Stimulated activated memory B cell treated with anti-CD40 and anti-IgM and Interleukin-4, amounts not matched to agents 10 μg/mL and 1 μg/mL and 100 μg/mL, for 72 hours (primary cell): Measurements from ENCODE around the gene KNG1.
"Not testable (repeated sequence)": the region's sequence is repeated elsewhere in the genome, so short reads cannot be mapped to it uniquely, and the experiment has no call there.

Experiments
- ATAC-seq: fragments of 150-1000 bp; cut with Tn5 transposase; 2 replicates; pipeline ENCODE4 v1.10.0; 2021
- H3K27ac Mint-ChIP-seq: one replicate; pipeline ENCODE4 v1.8.0; 2022; ENCODE audit warnings: mild to moderate bottlenecking, mixed read lengths
- H3K27me3 Mint-ChIP-seq: one replicate; pipeline ENCODE4 v1.8.0; 2022; ENCODE audit warnings: mixed read lengths
- H3K36me3 Mint-ChIP-seq: one replicate; pipeline ENCODE4 v1.8.0; 2022; ENCODE audit warnings: mixed read lengths
- H3K4me1 Mint-ChIP-seq: one replicate; pipeline ENCODE4 v1.8.0; 2022; ENCODE audit warnings: mixed read lengths
- H3K4me3 Mint-ChIP-seq: one replicate; pipeline ENCODE4 v1.8.0; 2022; ENCODE audit warnings: mild to moderate bottlenecking, moderate library complexity, mixed read lengths
- H3K9me3 Mint-ChIP-seq: one replicate; pipeline ENCODE4 v1.8.0; 2022; ENCODE audit warnings: mixed read lengths

The KNG1 gene

DNA sequence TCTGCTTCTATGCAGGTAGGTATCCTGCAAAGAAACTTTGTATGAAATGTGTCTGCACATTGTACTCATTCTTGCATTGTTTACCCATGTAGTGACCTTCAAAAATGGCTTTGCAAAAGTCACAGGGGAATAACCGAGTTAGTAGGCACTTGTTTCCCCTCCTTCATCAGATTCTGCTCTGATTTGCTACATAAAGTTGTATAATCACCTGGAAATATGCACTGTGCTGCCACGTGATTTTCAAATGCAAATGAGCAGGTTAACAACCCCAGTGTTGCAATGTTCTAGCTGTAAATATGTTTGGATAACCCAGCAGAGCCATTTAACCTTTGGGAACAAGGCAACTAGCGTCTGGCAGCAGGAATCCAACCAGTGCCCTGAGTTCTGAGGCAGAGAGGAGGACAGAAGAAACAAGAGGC lies at the start of gene KNG1:
TSS of gene KNG1 (plus strand) at position 321 of the 419 bp plus-strand sequence. CDS start 184 bp downstream, outside the sequence.
- H3K27me3 Mint-ChIP-seq: peaks cover 7% of the 10 kb centered on the region
- no peaks in the 10 kb centered on the region for H3K9me3 Mint-ChIP-seq
- no peak within 1 kb of the TSS for H3K4me3 Mint-ChIP-seq
- no peak for ATAC-seq
- H3K27ac Mint-ChIP-seq: no peak within 1 kb of the TSS
- peaks cover 10% of the 10 kb centered on the region for H3K4me1 Mint-ChIP-seq
- no peaks in the 10 kb centered on the region for H3K36me3 Mint-ChIP-seq

DNA sequence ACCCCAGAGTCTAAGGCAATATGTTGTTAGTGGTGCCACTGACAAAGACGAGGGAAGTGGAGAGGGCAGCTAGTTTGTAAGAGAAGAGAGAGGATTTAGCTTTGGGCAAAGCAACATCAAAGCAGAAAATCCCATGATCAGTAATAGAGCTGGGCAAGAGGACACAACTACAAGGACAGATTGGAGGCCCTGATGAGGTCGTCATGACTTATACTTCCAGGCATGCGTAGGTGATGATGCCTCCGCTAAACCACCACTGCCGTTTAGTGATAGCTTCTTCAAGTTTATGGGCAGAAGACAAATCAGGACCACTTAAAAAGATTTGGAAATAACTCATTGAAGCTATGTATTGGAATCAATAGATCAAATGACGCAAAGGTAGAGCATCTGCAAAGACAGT lies 48.7 kb upstream of the KNG1 start:
- ATAC-seq: no peak
- Mint-ChIP-seq H3K4me1 (no peaks in the 10 kb centered on the region), H3K36me3 (no peaks in the 10 kb centered on the region), H3K9me3 (no peaks in the 10 kb centered on the region), H3K4me3 (no peak overlapping the region), H3K27me3 (peaks cover 7% of the 10 kb centered on the region), H3K27ac (no peak overlapping the region)

DNA sequence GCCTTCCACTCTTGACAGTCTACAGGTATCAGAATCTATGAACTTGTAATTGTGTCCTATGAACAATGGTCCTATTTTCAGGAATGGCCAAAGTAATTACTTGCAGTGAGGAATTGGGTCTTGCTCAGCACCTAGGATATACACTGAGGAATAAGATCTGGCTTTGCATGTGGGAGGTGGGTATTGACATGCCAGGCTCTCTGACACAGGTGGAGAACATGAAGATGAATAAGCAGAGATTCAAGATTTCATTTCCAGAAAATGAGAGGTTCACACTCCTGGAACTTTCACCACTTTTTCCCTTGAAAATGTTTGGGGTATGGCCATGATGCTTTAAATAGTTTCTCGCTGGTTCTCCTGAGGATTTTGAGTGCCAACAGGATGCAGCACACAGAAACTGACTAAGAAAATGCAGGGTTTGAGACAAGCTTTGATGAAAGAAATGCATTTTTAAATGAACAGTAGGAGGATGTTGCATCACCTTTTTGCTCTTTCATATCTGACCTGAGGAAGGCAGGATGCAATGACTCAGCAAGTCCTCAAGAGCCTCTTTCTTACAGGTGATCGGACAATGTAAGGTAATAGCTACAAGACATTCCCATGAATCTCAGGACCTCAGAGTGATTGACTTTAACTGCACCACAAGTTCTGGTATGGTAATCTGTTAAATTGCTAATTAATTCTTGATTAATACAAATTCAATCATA lies 47.6 kb upstream of the KNG1 start:
- H3K36me3 Mint-ChIP-seq: no peaks in the 10 kb centered on the region
- H3K27ac Mint-ChIP-seq: no peak overlapping the region
- H3K9me3 Mint-ChIP-seq: no peaks in the 10 kb centered on the region
- no peaks in the 10 kb centered on the region for H3K4me1 Mint-ChIP-seq
- no peak overlapping the region for H3K4me3 Mint-ChIP-seq
- ATAC-seq: no peak
- no peaks in the 10 kb centered on the region for H3K27me3 Mint-ChIP-seq

DNA sequence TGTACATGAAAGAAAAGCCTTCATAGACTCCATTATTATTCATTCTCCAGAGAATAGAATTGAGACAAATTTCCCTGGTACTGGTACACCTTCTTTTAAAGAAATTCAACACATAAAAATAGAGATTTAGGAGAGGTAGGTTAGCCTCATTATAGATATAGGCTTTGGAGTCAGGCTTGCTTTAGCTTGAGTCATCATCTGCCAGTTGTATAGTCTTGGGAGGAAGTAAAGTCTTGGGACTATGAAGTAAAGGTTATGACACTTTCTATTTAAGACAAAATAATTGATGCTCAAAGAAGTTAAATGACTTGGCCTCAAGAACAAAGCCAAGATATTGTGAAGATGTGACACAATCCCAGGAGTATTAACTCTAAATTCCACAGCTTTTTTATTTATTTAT lies 47.0 kb upstream of the KNG1 start:
- no peak overlapping the region for H3K4me3 Mint-ChIP-seq
- H3K4me1 Mint-ChIP-seq: no peaks in the 10 kb centered on the region
- H3K27me3 Mint-ChIP-seq: peaks cover 6% of the 10 kb centered on the region
- no peak for ATAC-seq
- no peaks in the 10 kb centered on the region for H3K36me3 Mint-ChIP-seq
- H3K27ac Mint-ChIP-seq: no peak overlapping the region
- H3K9me3 Mint-ChIP-seq: no peaks in the 10 kb centered on the region

DNA sequence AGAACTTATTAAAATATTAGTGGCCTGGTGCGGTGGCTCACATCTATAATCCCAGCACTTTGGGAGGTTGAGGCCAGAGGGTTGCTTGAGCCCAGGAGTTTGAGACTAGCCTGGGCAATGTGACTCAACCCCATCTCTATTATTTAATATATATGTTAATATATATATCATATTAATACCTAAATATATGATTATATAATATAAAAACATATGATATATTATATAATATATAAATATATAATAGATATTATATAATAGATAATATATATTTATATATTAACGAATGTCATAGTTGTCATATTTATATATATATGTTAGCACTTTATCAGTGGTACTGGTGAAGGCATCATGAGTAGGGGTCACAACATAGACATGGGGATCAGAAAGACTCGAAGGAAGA lies 46.1 kb upstream of the KNG1 start:
- Mint-ChIP-seq H3K36me3 (no peaks in the 10 kb centered on the region), H3K4me1 (no peaks in the 10 kb centered on the region), H3K9me3 (no peaks in the 10 kb centered on the region), H3K27ac (no peak overlapping the region), H3K4me3 (no peak overlapping the region), H3K27me3 (peaks cover 9% of the 10 kb centered on the region)
- ATAC-seq: no peak

DNA sequence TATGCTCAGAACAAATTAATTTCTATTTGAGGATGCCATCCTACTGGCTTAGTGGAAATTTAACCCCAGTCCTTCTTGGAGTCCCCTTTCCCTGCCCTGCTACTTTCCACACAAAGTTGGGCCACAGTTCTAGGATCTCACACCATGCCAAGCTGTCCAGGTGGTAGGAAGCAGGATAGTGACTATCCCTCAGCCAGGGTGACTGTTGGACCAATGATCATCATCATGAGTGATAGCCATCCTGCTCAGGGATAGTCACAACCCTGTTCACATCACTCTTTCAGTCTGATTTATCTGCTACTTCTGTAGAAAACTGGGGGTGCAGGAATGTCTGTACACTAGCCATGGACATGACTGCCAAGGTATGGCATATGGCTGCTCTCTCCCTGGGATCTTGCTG lies 38.6 kb upstream of the KNG1 start:
- Mint-ChIP-seq H3K9me3 (no peaks in the 10 kb centered on the region), H3K27me3 (peaks cover 56% of the 10 kb centered on the region)
- no peak for ATAC-seq

DNA sequence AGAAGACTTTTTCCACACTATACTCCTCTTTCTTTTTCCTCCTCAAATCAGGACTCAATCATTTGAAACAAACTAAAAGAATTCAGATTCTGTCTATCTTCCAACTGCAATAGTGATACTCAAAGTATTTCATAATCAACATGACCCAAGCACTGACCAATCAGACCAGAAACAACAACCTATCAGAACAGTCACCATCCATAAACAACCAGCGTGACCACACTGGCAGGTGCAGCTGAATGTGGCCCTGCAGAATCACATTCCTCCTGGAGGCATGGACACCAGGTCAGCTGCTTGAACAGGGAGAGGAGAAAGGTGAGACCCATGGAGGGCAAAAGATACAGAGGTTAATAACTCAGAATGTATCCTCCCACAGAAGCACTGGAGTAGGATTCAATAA lies 38.0 kb upstream of the KNG1 start:
- Mint-ChIP-seq H3K36me3 (no peaks in the 10 kb centered on the region), H3K27ac (no peak overlapping the region), H3K4me1 (no peaks in the 10 kb centered on the region), H3K9me3 (no peaks in the 10 kb centered on the region), H3K4me3 (no peak overlapping the region), H3K27me3 (peaks cover 56% of the 10 kb centered on the region)
- ATAC-seq: no peak

More for the DNA sequence above, 38.6 kb upstream of the KNG1 start:
- Mint-ChIP-seq H3K4me3 (no peak overlapping the region), H3K4me1 (no peaks in the 10 kb centered on the region), H3K36me3 (no peaks in the 10 kb centered on the region), H3K27ac (no peak overlapping the region)

DNA sequence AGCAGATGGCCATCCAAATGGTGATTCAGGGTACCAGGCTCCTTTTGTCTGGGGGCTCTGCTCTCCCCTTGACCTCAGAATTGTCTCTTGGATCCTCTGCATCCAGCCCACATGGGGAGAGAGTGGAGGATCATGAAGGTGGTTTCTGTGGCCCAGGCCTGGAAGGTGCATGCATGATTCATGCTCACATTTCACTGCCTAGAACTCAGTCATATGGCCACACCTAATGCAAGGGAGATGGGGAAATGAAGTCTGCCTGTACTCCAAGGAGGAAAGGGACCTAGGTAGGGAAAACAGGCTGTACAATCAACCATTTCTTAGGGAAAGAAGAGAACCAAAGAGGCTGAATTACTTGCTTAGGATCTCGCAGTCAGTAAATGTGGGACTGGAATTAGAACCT lies 36.3 kb upstream of the KNG1 start:
- Mint-ChIP-seq H3K4me1 (no peaks in the 10 kb centered on the region), H3K27ac (no peak overlapping the region), H3K4me3 (no peak overlapping the region), H3K27me3 (peaks cover 56% of the 10 kb centered on the region), H3K9me3 (peaks cover 9% of the 10 kb centered on the region), H3K36me3 (peaks cover 7% of the 10 kb centered on the region)
- ATAC-seq: no peak

DNA sequence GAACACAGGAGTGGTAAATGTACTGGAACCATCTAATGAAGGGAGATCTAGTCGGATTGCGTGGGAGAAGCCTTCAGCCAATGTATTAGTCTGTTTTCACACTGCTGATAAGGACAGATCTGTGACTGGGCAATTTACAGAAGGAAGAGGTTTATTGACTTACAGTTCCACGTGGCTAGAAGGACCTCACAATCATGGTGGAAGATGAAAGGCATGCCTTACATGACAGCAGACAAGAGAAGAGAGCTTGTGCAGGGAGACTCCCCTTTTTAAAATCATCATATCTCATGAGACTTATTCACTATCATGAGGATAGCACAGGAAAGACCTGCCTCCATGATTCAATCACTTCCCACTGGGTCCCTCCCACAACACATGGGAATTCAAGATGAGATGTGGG lies 34.3 kb upstream of the KNG1 start:
- peaks cover 13% of the 10 kb centered on the region for H3K9me3 Mint-ChIP-seq
- H3K4me1 Mint-ChIP-seq: no peaks in the 10 kb centered on the region
- no peak overlapping the region for H3K27ac Mint-ChIP-seq
- ATAC-seq: no peak
- H3K27me3 Mint-ChIP-seq: peaks cover 52% of the 10 kb centered on the region
- no peak overlapping the region for H3K4me3 Mint-ChIP-seq
- peaks cover 7% of the 10 kb centered on the region for H3K36me3 Mint-ChIP-seq

DNA sequence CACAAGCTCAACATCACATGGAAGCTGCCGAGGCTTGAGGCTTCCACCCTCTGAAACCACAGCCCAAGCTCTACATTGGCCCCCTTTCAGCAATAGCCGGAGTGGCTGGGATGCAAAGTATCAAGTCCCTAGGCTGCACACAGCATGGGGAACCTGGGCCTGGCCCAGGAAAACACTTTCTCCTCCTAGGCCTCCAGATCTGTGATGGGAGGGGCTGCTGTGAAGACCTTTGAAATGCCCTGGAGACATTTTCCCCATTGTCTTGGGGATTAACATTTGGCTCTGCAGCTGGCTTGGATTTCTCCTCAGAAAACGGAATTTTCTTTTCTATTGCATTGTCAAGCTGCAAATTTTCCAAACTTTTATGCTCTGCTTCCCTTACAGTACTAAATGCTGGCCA lies 33.2 kb upstream of the KNG1 start:
- Mint-ChIP-seq H3K27ac (no peak overlapping the region), H3K4me1 (no peaks in the 10 kb centered on the region), H3K27me3 (peaks cover 44% of the 10 kb centered on the region), H3K9me3 (peaks cover 13% of the 10 kb centered on the region), H3K36me3 (peaks cover 7% of the 10 kb centered on the region), H3K4me3 (no peak overlapping the region)
- no peak for ATAC-seq

DNA sequence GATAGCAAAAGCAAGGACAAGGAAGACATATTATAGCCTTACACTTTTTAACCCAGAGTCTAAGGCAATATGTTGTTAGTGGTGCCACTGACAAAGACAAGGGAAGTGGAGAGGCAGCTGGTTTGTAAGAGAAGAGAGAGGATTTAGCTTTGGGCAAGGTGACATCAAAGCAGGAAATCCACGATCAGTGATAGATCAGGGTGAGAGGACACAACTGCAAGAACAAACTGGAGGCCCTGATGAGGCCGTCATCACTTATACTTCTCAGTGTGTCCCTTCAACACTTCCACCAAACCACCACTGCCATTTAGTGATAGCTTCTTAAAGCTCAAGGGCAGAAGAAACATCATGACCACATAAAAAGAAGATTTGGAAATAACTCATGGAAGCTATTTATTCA lies 30.7 kb upstream of the KNG1 start:
- Mint-ChIP-seq H3K27me3 (peaks cover 30% of the 10 kb centered on the region), H3K9me3 (peaks cover 13% of the 10 kb centered on the region)
- not testable (repeated sequence) for H3K4me1 Mint-ChIP-seq, ATAC-seq, H3K4me3 Mint-ChIP-seq, H3K36me3 Mint-ChIP-seq, H3K27ac Mint-ChIP-seq

DNA sequence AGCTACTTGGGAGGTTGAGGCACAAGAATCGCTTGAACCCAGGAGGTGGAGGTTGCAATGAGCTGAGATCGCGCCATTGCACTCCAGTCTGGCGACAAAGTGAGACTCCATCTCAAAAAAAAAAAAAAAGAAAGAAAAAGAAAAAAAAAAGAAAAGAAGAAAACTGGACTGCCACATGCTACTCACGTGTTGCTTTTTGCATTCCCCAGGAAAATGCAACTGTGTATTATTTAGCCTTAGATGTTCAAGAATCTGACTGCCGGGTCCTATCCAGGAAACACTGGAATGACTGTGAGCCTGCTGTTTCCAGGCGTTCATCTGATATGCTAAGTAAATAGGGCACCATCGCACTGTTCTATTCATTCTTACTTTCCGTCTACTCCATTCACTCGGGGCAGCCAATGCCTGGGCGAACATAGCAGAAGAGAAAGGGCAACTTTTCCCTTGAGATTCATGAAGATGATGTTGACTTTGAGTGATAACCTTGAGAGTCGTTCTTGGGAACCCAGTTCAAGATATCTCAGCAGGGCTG lies 30.0 kb upstream of the KNG1 start:
- no peaks in the 10 kb centered on the region for H3K4me1 Mint-ChIP-seq
- peaks cover 7% of the 10 kb centered on the region for H3K36me3 Mint-ChIP-seq
- H3K4me3 Mint-ChIP-seq: no peak overlapping the region
- no peak for ATAC-seq
- H3K9me3 Mint-ChIP-seq: peaks cover 13% of the 10 kb centered on the region
- H3K27ac Mint-ChIP-seq: no peak overlapping the region
- H3K27me3 Mint-ChIP-seq: peaks cover 34% of the 10 kb centered on the region

DNA sequence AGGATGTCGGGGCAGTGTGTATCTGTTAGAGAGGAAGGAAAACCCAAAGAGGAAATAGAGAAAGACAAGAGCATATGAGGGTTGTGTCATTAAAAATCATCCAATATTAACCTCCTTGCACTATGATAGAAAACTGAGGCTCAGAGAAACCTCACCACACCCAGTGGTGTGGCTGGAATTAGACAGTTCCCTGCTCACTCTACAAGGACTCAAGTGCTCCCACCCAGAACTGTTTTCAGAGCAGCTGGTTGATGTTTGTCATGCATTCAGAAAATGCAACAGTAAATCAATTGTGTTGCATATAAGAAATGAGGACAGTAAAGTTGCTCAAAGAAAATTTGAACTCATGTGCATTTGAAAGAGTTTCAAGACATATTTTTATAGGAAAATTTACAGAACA lies 26.9 kb upstream of the KNG1 start:
- H3K4me3 Mint-ChIP-seq, H3K4me1 Mint-ChIP-seq, H3K9me3 Mint-ChIP-seq, ATAC-seq, H3K36me3 Mint-ChIP-seq, H3K27ac Mint-ChIP-seq: not testable (repeated sequence)
- H3K27me3 Mint-ChIP-seq: peaks cover 40% of the 10 kb centered on the region

DNA sequence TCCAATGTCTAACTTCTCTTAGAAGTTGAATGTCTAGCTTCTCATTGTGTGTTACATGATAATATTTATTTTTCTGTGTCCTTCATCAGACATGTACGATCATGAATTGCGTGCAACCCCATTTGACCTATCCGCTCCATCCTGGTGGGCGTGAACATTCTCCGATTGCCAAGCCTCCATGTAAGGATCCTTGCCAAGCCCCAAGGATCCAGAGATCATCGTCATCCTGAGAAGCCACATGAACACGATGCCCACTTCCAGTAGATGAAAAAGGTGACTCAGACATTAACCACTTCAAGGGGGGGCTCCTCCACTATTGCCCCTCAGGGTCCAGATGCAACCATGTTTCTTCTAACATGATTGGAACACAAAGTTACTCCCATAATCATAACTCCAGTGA lies 25.5 kb upstream of the KNG1 start:
- H3K36me3 Mint-ChIP-seq: no peaks in the 10 kb centered on the region
- no peaks in the 10 kb centered on the region for H3K4me1 Mint-ChIP-seq
- no peaks in the 10 kb centered on the region for H3K9me3 Mint-ChIP-seq
- no peak overlapping the region for H3K4me3 Mint-ChIP-seq
- H3K27ac Mint-ChIP-seq: no peak overlapping the region
- H3K27me3 Mint-ChIP-seq: peaks cover 27% of the 10 kb centered on the region
- no peak for ATAC-seq

DNA sequence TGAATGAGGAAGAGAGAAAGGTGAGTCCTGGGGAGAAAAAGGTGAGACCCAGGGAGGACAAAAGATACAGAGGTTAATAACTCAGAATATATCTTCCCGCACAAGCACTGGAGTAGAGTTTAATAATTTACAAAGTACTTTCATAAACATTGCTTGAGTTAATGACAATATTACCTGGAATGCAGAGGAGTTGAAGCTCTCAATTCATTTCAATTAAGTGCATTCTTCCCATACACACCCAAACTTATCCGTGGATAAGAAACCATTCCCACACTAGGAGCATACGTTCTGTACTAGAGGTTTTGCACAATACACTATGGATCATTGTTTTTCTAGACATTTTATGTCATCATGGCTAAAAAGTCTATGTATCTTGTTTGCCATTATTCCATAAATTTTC lies 23.3 kb upstream of the KNG1 start:
- no peak for ATAC-seq
- no peaks in the 10 kb centered on the region for H3K36me3 Mint-ChIP-seq
- H3K4me1 Mint-ChIP-seq: no peaks in the 10 kb centered on the region
- no peak overlapping the region for H3K27ac Mint-ChIP-seq
- H3K9me3 Mint-ChIP-seq: no peaks in the 10 kb centered on the region
- peaks cover 26% of the 10 kb centered on the region for H3K27me3 Mint-ChIP-seq
- H3K4me3 Mint-ChIP-seq: no peak overlapping the region

DNA sequence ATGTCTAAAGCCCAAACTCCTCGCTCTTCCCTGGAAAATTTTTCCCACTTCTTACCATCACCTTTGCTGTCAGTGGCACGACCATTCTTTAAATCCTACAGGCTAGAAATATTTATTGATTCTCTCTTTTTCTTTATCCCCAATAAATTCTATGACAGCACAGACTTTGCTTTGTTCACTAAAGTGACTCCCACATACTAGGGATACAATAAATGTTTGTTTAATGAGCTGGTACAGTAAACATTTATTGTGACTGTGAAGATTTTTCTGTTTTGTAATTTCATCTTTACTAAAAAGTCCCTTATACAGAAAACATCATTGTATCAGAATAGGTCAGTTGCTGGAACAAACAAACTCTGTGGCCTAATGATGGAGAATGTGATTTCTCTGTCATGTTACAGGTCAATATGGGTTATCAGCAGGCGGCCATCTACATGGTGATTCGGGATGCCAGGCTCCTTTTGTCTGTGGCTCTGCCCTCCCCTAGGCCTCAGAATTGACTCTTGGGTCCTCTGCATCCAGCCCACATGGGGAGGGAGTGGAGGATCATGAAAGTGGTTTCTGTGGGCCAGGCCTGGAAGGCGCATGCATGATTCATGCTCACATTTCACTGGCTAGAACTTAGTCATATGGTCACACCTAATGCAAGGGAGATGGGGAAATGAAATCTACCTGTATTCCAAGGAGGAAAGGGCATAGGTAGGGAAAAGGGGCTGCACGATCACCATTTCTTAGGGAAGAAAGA lies 22.7 kb upstream of the KNG1 start:
- H3K4me1 Mint-ChIP-seq: no peaks in the 10 kb centered on the region
- no peak overlapping the region for H3K27ac Mint-ChIP-seq
- no peaks in the 10 kb centered on the region for H3K36me3 Mint-ChIP-seq

More for the DNA sequence above, 22.7 kb upstream of the KNG1 start:
- no peaks in the 10 kb centered on the region for H3K9me3 Mint-ChIP-seq
- peaks cover 26% of the 10 kb centered on the region for H3K27me3 Mint-ChIP-seq
- no peak for ATAC-seq
- H3K4me3 Mint-ChIP-seq: no peak overlapping the region
